ENCODE data around the gene BSPRY. TPM values are rescaled to one million over a fixed set of nuclear protein-coding genes. Genes with fewer than 3 reads are reported as not detected.

The BSPRY gene
- total and polyA plus RNA-seq, 7 donors = 0.03 TPM; not detected in 5

GRCh38 chr9:113319054-113319453, 30.3 kb upstream of the BSPRY start:
- no peak for DNase-seq
- Histone ChIP-seq H3K27me3 (ENCODE audit: insufficient read depth in 3 of 3, low read length in 2 of 3) (no peaks in the 10 kb centered on the region), H3K4me3 (no peak overlapping the region), H3K9me3 (no peaks in the 10 kb centered on the region), H3K36me3 (ENCODE audit: insufficient read depth in 1 of 2, low read depth in 1 of 2) (peaks cover 0 to 5% of the 10 kb centered on the region in 2 donors), H3K4me1 (no peaks in the 10 kb centered on the region), H3K27ac (no peak overlapping the region)
- no peak for ATAC-seq
- WGBS, 3 donors = 85 to 95% (median 89%) methylated on average over 2 of the region's 2 CpGs
- TF ChIP-seq CTCF (IDR thresholded peaks at IDR 0.05) = no peak
- intact Hi-C loops (cut with DNase I) = loop anchor here in 1 of 2 donors (10.0 kb wide), 1 partner anchor 86 kb away; the partner anchor contains the start of gene ALAD

GRCh38 chr9:113320051-113320450, 29.3 kb upstream of the BSPRY start:
- Histone ChIP-seq H3K4me3 (no peak overlapping the region), H3K9me3 (no peaks in the 10 kb centered on the region), H3K27ac (no peak overlapping the region), H3K4me1 (no peaks in the 10 kb centered on the region), H3K27me3 (ENCODE audit: insufficient read depth in 3 of 3, low read length in 2 of 3) (no peaks in the 10 kb centered on the region), H3K36me3 (ENCODE audit: insufficient read depth in 1 of 2, low read depth in 1 of 2) (peaks cover 0 to 5% of the 10 kb centered on the region in 2 donors)
- TF ChIP-seq CTCF (IDR thresholded peaks at IDR 0.05) = no peak
- DNase-seq (no peak), ATAC-seq (no peak)
- intact Hi-C loops (cut with DNase I) = no loop called here
- WGBS, 3 donors = 76 to 94% (median 81%) methylated on average over 3 of the region's 3 CpGs

- Histone ChIP-seq H3K27me3 (ENCODE audit: insufficient read depth in 3 of 3, low read length in 2 of 3) (no peaks in the 10 kb centered on the region), H3K9me3 (no peaks in the 10 kb centered on the region), H3K4me3 (no peak overlapping the region), H3K4me1 (no peaks in the 10 kb centered on the region), H3K36me3 (ENCODE audit: insufficient read depth in 1 of 2, low read depth in 1 of 2) (peaks cover 0 to 5% of the 10 kb centered on the region in 2 donors), H3K27ac (no peak overlapping the region)
- intact Hi-C loops (cut with DNase I) = no loop called here
- DNase-seq (no peak), ATAC-seq (no peak)
- WGBS, 3 donors = 65 to 75% (median 72%) methylated on average over 6 of the region's 6 CpGs
- TF ChIP-seq CTCF (IDR thresholded peaks at IDR 0.05) = no peak
Observed at GRCh38 chr9:113322671-113323070, 26.7 kb upstream of the BSPRY start.

- Histone ChIP-seq H3K36me3 (ENCODE audit: insufficient read depth in 1 of 2, low read depth in 1 of 2) (no peaks in the 10 kb centered on the region), H3K27ac (no peak overlapping the region), H3K4me1 (no peaks in the 10 kb centered on the region), H3K27me3 (ENCODE audit: insufficient read depth in 3 of 3, low read length in 2 of 3) (no peaks in the 10 kb centered on the region), H3K9me3 (no peaks in the 10 kb centered on the region), H3K4me3 (no peak overlapping the region)
- DNase-seq (no peak), ATAC-seq (no peak)
- no peak for TF ChIP-seq CTCF (IDR thresholded peaks at IDR 0.05)
- intact Hi-C loops (cut with DNase I) = no loop called here
- WGBS, 3 donors = 95 to 99% (median 95%) methylated on average over 4 of the region's 4 CpGs
Observed at GRCh38 chr9:113326230-113326629, 23.1 kb upstream of the BSPRY start.

GRCh38 chr9:113328045-113328782, 21.1 kb upstream of the BSPRY start:
- H3K9me3 ChIP-seq = no peaks in the 10 kb centered on the region
- WGBS, 3 donors = 93 to 98% (median 96%) methylated on average over 3 of the region's 3 CpGs
- DNase-seq (no peak), ATAC-seq (no peak)
- H3K4me1 ChIP-seq = no peaks in the 10 kb centered on the region
- intact Hi-C loops (cut with DNase I) = no loop called here
- H3K4me3 ChIP-seq = no peak overlapping the region
- TF ChIP-seq CTCF (IDR thresholded peaks at IDR 0.05) = no peak
- no peak overlapping the region for H3K27ac ChIP-seq
- no peaks in the 10 kb centered on the region for H3K27me3 ChIP-seq (ENCODE audit: insufficient read depth in 3 of 3, low read length in 2 of 3)
- H3K36me3 ChIP-seq (ENCODE audit: insufficient read depth in 1 of 2, low read depth in 1 of 2) = no peaks in the 10 kb centered on the region
